Peyer's patch (tissue), 4 donors: ENCODE data around the gene DCANP1.

Experiments used
- CTCF ChIP-seq, 6 experiments: fragments of 450-650 bp in 4 of 6; fragments of 200-600 bp in 2 of 6; sonication (generic) in 1 of 6; IDR thresholded peaks; one replicate each; pipeline ENCODE4 v1.5.1; 2017 to 2019; ENCODE audit warnings: antibody characterized with exemption in 6 of 6, mild to moderate bottlenecking in 3 of 6, moderate library complexity in 1 of 6
- POLR2A ChIP-seq, 2 donors: fragments of 450-650 bp; IDR thresholded peaks; one replicate each; pipeline ENCODE4 v1.5.1; 2017; ENCODE audit warnings: antibody characterized with exemption in 2 of 2, mild to moderate bottlenecking in 2 of 2, moderate library complexity in 2 of 2

DNA sequence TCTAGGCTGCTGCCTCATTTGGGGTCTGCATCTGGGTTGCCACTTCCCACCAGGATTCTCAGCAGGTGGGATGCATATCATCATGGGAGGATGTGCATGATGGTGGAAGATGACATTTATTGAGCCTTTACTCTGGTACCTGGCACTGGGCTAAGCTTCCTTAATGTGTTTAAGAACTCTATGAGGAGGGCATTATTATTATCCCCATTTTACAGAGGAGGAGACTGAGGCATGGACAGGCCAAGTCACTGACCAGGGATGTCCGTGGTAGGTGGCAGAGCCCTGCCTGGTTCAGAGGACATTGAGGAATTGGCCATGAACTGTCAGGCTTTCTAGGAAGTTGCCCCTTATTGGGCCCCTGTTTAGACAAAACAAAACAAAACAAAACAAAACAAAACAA is 36.1 kb upstream of the DCANP1 start:
- TF ChIP-seq CTCF (IDR thresholded peaks at IDR 0.05) (no peak), POLR2A (IDR thresholded peaks at IDR 0.05) (no peak)
